NCI-H460 (cell line): ENCODE measurements around the gene CHMP4A. TPM values are rescaled to one million over a fixed set of nuclear protein-coding genes. Genes with fewer than 3 reads are reported as not detected.
A peak's percentile ranks its signal among the peaks of the same experiment; 100 is the strongest.

ENCODE experiments used
- DNase-seq: peaks from one replicate; pipeline ENCODE4 v3.0.0-alpha.2; 2016; ENCODE audit warnings: low read depth; ENCODE audit errors: extremely low read depth
- total RNA-seq: library from RNA; depleted of rRNA; stranded (reverse); fragments of >200 nt; shearing (Covaris generic); gene quantifications from 2 replicates; pipeline ENCODE4 v1.2.3, GENCODE V29; 2014

Gene CHMP4A
- total RNA-seq, 1 experiment from 2014 or later, result 82.4 TPM

- DNase-seq, result no peak
Measured at GRCh38 chr14:24182110-24182882, 31.0 kb downstream of the CHMP4A start.

GRCh38 chr14:24181371-24182077 is 31.8 kb downstream of the CHMP4A start:
- DNase-seq, result no peak

GRCh38 chr14:24179961-24180796 is 33.1 kb downstream of the CHMP4A start:
- no peak for DNase-seq

GRCh38 chr14:24179294-24179960 is 33.9 kb downstream of the CHMP4A start:
- DNase-seq, result no peak

GRCh38 chr14:24178399-24179178 is 34.7 kb downstream of the CHMP4A start:
- DNase-seq, result no peak

- no peak for DNase-seq
Measured at GRCh38 chr14:24177891-24178290, 35.4 kb downstream of the CHMP4A start.

GRCh38 chr14:24177041-24177825 is 36.1 kb downstream of the CHMP4A start:
- DNase-seq, result no peak

- DNase-seq, result no peak
Measured at GRCh38 chr14:24176599-24176998, 36.7 kb downstream of the CHMP4A start.

- no peak for DNase-seq
Measured at GRCh38 chr14:24172871-24173281, 40.4 kb downstream of the CHMP4A start.

GRCh38 chr14:24172261-24172860 is 40.9 kb downstream of the CHMP4A start:
- no peak for DNase-seq

GRCh38 chr14:24171422-24172260 is 41.6 kb downstream of the CHMP4A start, which contains the start of gene REC8:
REC8 (plus strand) TSS chr14:24172080; CDS start chr14:24172553, 473 bp downstream.
- DNase-seq, result no peak

- DNase-seq, result peak; percentile 22
Measured at GRCh38 chr14:24167469-24168114, 45.7 kb downstream of the CHMP4A start.

- no peak for DNase-seq
Measured at GRCh38 chr14:24165785-24166184, 47.5 kb downstream of the CHMP4A start.

GRCh38 chr14:24164518-24164991 is 48.7 kb downstream of the CHMP4A start:
- no peak for DNase-seq

GRCh38 chr14:24162093-24162492 is 51.2 kb downstream of the CHMP4A start:
- no peak for DNase-seq

GRCh38 chr14:24160850-24161804 is 52.2 kb downstream of the CHMP4A start, which contains the start of gene IRF9:
IRF9 (plus strand) TSS chr14:24161265; CDS start chr14:24162145, 880 bp downstream.
- peak; percentile 95 for DNase-seq
